ENCODE results near the gene ERC1.
"Not testable (repeated sequence)": the region's sequence is repeated elsewhere in the genome, so short reads cannot be mapped to it uniquely, and the experiment has no call there.

The ERC1 gene

DNA sequence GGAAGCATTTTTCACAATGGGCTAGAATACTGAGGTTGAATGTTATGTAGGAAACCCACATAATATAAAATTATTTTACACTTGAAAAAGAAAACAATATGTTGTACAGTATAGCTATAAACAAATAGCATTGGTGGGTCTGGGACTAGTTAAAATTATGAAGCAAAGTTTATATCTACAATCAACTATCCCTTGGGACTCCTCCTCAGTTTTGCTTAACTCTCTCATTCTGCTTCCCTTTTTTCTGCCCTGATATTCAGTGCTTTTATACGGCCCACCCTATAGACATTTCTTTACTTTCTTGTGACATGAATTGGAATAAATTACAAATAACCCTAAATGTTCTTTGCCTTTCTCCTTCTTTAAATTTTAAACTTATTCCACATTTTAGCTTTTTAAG, 302.9 kb downstream of the ERC1 start:
- no peak for DNase-seq

DNA sequence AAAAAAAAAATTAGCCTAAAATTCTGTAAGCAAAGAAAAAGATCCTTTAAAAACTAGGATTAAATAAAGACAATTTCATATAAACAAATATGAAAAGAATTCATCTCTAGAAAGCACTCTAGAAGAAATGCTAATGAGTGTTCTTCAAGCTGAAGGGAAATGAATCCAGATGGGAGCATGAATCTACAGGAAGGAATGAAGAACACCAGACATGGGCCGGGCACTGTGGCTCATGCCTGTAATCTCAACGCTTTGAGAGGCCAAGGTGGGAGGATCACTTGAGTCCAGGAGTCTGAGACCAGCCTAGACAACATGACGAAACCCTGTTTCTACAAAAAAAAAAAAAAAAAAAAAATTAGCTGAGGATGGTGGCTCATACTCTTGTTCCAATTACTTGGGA, 306.2 kb downstream of the ERC1 start:
- no peak for DNase-seq

DNA sequence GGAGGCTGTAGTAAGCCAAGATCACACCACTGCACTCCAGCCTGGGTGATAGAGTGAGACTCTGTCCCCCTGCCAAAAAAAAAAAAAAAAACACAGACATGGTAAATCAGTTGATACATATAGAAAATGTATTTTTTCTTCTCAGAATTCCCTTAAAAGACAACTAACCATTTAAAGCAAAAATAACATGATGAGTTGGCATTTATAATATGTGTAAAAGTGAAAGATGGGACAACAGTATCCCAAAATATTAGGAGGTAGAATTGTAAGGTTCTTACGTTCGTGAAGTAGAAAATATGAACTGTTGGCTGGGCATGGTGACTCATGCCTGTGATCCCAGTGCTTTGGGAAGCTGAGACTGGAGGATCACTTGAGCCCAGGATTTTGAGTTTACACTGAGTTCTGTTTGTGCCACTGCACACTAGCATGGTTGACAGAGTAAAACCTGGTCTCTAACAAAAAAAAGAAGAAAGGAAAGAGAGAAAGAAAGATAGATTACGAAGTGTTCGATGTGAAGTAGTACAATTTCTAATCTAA, 306.7 kb downstream of the ERC1 start:
- no peak for DNase-seq

DNA sequence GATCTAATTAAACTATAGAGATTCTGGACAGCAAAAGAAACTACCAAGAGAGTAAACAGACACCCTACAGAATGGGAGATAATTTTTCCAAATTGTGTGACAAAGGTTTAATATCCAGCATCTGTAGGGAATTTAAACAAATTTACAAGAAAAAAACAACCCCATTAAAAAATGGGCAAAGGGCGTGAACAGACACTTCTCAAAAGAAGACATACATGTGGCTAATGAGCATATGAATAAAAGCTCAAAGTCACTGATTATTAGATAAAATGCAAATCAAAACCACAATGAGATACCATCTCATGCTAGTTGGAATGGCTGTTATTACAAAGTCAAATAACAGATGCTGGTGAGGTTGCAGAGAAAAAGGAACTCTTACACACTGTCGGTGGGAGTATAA, 309.4 kb downstream of the ERC1 start:
- no peak for DNase-seq

DNA sequence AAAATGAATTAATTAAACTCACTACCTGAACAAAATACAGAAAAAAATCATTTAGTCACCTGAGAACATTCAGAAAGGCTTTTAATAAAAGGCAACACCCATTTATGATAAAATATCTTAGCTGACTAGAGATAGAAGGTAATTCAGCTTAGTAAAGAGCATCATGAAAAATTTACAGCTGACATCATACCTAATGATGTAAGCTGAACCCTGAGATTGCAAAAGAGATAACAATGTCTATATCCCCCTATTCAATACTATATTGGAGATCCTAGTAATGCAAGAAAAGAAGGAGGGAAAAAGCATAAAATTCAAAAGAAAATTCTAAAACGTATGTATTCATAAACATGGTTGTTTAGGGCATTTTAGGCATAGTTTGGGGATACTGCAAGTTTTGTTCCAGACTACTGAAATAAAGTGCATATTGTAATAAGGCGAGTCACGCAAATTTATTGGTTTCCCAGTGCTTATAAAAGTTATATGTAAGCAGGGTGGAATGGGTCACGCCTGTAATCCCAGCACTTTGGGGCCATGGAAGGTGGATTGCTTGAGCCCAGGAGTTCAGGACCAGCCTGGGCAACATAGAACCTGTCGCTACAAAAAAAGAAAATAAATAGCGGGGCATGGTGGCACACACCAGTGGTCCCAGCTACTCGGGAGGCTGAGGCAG, 311.3 kb downstream of the ERC1 start:
- no peak for DNase-seq

- no peak for DNase-seq
Observed at GRCh38 chr12:1305063-1305434, 314.0 kb downstream of the ERC1 start.

DNA sequence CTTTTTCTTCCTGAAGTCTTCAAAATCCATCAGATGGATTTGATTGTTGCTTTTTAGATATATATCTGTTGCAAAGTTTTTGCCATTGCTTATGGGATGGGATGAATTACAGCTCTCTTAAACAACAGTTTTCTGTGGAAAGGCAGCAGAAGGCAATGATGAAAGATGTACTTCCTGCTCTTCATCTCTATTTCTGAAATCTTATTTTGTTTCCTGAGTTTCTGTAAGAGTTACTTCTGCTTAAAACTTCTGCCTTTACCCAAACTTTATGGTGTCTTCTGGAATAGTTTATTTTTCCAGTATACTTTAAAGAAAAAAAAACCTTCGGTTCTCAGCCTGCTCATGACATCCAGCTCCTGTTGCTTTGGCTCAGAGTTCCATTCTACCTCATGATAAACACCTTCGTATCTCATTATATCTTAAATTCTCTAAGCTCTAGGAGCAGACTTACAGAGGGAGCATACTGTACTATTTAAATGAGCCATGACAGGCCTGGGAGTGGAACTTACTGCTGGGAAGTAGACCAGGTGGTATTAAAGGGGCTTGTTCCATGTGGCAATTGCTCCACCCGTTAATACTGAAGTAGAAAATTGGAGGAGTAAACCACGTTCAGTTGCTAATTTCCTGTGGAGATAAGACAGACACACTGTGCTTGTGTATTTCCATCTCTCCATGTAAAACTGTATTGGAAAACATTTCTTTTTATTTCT, 314.9 kb downstream of the ERC1 start:
- DNase-seq = no peak

DNA sequence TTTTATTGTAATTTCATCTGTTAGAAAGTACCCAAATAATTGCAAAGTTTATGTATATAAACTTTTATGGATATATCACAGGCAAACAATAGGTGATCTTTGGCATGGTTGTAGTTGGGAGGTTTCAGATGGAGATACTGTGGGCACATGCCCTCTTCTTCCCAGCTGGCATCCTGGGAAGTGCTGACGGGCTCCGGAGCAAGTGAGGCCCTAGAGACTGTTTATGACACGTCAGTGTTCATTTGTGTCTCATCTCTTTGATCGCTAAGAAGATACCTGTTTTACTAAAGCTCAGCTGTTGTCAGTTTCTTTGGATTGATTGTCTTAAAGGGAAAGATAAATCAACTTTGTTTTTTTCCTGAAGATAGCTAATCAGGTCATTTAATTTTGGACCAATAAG, 315.8 kb downstream of the ERC1 start:
- DNase-seq = no peak

- DNase-seq = no peak
Observed at GRCh38 chr12:1307796-1308195, 316.8 kb downstream of the ERC1 start.

DNA sequence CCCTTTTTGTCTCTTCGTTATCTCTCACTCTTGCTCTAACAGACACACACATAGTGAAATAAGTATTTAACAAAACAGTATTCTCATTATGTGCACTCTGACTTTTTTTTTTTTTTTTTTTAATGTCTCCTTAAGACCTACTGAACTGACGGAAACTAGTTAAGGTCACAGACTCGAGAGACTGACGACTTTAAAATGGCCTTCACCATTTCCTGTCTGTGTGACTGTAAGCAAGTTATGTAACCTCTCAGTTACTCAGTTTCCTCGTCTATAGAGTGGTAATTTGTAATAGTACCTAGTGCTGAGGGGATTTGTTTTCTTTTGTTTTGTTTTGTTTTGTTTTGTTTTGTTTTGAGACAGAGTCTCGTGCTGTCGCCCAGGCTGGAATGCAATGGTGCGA, 318.6 kb downstream of the ERC1 start:
- DNase-seq = no peak

- no peak for DNase-seq
Observed at GRCh38 chr12:1310653-1311052, 319.6 kb downstream of the ERC1 start.

GRCh38 chr12:1311145-1311544, 320.1 kb downstream of the ERC1 start:
- no peak for DNase-seq

DNA sequence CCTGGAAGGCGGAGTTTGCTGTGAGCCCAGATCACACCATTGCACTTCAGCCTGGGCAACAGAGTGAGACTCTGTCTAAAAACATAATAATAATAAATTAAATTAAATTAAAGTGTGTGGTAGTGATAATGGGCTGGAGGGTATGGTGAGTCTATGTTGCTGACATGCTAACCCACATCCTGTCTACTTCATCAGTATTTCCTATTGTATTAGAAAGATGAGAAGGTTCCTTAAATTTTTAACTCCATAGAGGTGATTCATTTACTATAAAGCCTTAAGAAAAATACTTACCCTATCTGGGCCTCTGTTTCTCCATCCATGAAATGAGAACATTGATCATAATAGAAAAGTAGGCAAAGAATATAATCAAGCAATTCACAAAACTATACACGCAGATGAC, 322.9 kb downstream of the ERC1 start:
- DNase-seq = no peak

GRCh38 chr12:1314523-1314922, 323.5 kb downstream of the ERC1 start:
- no peak for DNase-seq

DNA sequence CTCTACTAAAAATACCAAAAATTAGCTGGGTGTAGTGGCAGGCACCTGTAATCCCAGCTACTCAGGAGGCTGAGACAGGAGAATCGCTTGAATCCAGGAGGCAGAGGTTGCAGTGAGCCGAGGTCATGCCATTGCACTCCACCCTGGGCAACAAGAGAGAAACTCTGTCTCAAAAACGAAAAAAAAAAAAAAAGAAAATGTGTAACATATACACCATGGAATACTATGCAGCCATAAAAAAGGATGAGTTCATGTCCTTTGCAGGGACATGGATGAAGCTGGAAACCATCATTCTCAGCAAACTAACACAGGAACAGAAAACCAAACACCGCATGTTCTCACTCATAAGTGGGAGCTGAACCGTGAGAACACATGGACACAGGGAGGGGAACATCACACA, 326.0 kb downstream of the ERC1 start:
- not testable (repeated sequence) for DNase-seq

- DNase-seq = no peak
Observed at GRCh38 chr12:1318327-1319031, 327.5 kb downstream of the ERC1 start.

DNA sequence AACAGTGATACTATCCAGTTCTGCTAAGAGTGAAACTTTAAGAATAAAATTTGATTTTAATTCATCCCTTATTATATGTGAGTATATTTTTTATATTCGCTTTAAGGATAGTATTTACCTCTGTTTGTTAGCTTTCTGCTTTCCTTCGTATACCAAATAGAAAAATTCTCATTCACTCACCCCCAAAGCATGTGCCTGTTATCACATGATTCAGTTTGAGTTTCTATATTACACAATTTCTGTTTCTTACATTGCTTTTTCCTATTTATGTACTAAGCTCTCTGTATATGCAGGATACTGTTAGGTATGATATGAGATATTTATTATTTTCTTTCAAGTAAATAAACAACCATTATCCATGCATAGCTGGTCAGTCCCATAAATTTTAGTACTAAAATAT, 328.2 kb downstream of the ERC1 start:
- no peak for DNase-seq

- DNase-seq = no peak
Observed at GRCh38 chr12:1320021-1320420, 329.0 kb downstream of the ERC1 start.

DNA sequence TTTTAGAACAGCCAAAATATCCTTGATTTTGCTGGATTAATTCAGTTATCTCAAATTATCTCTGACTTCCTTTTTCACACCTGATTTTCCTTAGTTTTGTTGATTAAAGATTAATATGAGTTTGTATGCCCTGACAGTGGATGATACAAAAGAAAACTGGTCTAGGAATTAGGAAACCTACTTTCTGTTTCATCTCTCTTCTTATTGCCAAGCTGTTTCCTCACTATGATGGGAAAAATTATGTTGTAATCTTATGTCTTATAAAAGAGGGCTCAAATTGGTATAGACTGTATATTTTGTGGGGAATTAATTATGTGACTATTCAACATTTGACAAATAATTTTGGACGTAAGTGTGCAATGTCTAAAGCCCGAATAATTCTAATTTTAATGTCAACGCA, 331.8 kb downstream of the ERC1 start:
- DNase-seq = no peak

DNA sequence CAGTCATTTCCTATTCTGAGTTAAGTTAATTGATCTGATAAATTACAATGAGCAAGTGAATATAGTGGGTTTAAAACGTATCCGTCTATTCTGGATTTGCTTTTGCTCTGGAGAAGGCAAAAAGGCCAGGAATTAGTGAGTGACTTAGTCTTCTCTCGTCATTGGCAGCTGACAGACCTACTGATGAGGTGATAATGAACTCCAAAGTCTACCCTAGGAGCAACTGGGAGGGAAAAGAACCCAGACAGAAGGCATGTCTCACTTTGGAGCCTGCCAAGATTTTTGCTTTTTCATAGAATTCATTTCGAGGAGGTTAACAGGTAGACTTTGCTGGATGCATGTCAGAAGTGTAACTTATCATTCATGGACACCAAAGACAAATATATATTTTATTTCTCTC, 333.1 kb downstream of the ERC1 start:
- no peak for DNase-seq

DNA sequence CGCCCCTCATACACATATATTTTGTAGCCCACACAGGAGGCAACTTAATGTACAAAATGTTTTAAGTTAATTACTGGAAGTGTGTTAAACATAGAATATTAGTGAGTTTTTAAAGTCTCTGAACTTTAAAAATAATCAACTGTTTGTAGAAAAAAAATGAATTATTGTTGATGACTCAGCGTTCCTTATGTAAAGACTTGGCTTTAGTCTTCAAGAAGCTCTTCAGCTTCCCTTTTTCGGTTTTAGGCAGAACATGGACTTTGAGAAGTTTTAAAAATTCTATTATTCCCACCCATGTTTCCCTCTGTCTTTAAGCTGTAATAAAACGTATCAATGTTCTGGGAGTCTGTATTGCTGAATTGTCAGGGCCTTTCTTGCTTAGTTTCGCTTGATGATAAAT, 333.9 kb downstream of the ERC1 start:
- DNase-seq = no peak

DNA sequence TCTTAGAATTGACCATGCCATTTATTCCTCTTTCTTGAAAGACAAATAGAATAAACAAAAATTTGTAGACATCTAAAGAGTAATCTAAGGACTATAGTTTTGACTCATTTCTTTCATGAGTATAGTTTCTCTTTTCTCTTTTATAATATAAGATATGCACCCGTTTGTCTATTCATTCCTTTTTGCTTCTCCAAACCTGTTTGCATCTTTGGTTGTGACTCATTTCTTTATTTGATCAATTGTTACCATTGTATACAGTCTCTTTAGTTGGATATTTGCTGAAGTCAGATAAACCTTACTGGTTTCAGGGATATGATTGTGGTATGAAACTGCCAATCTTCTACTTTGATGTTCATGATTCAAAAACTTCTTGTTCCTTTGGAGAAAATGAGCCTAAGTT, 334.6 kb downstream of the ERC1 start:
- DNase-seq = no peak

DNA sequence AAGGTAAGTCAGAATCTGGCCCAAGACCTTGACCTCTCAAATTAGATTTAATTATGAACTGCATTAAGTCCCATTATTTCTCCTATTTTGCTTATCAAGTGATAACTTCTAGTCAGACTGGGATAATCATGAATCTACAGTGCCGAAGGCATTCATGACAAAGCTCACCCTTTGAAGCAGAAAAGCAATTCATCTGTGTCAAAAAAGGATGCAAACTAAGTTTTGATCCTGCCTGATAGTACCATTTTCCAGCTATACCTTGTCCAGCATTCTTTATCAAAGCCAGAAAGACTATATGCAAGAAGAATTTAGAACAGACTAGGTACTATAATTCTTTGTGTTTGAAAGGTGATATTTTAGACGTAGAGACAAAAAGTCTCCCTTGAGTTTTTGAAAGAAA, 335.2 kb downstream of the ERC1 start:
- no peak for DNase-seq

- DNase-seq = no peak
Observed at GRCh38 chr12:1328391-1328790, 337.4 kb downstream of the ERC1 start.

Measured in cortex of kidney (tissue), 1 donor.